Measurements from ENCODE around the gene APLF.
"Not testable (repeated sequence)": the region's sequence is repeated elsewhere in the genome, so short reads cannot be mapped to it uniquely, and the experiment has no call there.

APLF gene

GRCh38 chr2:68438455-68439303 lies 28.7 kb upstream of the APLF start:
- peak; percentile 75 for FAIRE-seq
- DNase-seq (ENCODE audit: insufficient read length, low spot score), result no peak

DNA sequence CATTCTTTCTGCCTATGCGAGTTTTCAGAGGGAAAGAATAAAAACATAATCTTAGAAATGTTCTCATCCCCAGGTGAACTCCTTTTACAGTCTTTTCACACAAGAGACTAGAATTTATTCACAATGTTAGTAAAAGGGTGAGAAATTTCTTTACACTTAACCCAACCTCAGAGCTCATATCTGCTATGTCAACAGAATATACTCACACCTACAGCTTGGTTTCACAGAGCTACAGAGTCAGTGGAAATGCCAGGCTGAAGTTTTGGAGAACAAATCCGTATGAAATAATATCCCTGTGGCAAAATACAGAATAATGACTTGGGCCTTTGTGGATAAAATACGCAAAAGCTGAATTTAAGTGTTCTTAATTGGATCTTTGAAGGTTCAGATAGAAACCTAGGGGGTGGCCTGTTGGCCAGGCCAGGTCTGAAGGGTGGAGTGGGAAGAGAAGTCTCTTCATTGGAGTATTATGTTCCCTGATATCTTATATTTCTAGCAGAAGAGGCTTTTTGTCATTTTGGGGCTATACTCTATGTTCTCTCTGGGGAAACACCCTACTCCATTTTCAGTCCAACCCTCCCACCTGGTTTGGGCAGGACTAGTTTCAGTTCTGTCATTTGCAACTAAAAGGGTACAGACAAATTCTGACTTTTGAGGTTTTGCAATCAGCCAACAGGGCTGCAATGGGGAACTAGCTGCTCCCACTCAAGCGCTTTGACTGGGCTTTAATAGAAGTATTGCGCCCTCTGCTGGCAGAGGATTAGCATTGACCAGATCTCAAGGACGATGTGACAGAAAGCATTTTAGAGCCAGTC lies 26.0 kb upstream of the APLF start:
- FAIRE-seq (peak; percentile 100), DNase-seq (ENCODE audit: insufficient read length, low spot score) (peak; percentile 60)

GRCh38 chr2:68441994-68442322 lies 25.4 kb upstream of the APLF start:
- DNase-seq (ENCODE audit: insufficient read length, low spot score), result no peak
- no peak for FAIRE-seq

GRCh38 chr2:68446425-68446824 lies 21.0 kb upstream of the APLF start:
- FAIRE-seq; DNase-seq (ENCODE audit: insufficient read length, low spot score): not testable (repeated sequence)

DNA sequence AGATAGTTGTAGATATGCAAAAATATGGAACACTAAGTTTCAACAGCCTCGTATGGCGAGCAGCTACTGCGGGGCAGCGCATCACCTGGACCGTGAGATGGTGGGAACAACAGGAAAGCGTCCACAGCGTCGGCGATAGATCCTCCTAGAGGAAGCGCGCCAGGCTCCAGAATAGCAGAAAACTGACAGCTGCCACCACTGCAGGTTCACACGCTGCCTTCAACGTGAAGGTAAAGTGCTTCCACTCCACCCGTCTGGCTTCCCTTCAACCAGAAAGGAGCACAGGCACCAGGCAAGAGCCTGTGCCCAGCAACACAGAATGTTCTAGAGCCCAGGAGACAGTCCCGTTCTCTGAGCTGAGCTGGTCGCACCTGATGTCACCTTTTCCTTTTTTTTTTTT lies 20.3 kb upstream of the APLF start:
- FAIRE-seq, result no peak
- DNase-seq (ENCODE audit: insufficient read length, low spot score), result no peak

DNA sequence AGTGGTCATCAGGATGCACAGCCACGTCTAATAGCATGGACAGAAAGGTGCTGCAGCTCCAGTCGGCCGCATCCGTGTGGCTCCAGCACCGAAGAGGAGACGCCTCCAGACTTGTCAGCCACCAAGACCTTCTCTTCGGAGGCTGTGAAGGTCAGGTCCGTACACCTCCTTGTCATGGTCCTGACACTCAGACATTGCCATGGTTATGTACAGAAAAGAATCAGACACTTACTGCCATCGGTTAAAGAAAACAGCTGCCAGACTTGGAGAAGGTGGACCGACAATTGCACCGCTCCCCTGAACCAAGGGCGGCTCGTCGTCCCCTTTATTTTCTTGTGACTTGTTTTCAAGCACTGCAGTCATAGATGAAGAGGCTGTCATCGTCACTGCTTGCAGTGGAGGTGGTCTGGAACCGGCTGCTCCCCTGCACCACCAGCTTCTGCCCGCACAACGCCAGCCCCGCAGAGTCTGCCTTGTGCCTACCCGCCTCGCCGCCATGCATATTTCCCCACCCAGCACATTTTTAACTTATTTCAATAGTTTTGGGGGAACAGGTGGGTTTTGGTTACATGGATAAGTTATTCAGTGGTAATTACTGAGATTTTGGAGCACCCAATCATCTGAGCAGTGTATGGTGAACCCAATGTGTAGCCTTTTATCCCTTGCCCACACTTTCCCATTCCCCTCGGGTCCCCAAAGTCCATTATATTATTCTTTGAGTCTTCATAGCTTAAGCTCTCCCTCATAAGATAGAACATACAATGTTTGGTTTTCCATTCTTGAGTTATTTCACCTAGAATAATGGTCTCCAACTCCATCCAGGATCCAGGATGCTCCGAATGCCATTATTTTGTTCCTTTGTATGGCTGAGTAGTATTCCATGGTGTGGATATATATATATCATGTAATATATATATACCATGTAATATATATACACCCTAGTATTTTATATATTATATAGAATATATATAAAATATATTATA lies 18.4 kb upstream of the APLF start:
- no peak for DNase-seq (ENCODE audit: insufficient read length, low spot score)

DNA sequence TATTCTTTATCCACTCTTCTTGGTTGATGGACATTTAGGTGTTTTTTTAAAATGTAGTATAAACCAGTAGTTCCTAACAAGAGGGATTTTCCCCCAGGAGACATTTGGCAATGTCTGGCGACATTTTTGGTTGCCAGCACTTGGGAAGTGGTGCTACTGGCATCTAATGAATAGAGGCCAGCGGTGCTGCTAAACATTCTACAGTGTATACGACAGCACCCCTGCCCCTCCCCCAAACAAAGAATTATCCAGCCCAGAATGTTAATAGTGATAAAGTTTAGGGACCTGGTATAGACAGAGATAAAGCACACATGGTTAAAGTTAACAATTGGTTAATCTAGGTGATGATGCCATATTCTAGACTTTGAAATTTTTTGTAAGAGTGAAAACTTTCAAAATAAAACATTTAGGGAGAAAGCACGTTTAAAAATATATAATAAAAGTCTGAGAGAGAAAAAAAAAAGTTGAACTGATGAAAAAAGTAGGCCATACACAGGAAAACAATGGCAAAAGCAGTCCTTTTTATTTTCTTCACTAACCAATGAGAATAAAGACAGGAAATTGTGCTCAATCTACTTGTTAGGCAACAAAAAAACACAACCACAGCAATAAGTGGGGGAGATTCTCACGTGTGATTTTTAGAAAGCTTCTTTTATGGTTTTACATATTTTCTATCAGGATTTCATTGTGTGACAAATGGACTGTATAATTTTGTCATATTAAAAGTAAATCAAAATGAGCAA lies 15.1 kb upstream of the APLF start:
- FAIRE-seq (no peak), DNase-seq (ENCODE audit: insufficient read length, low spot score) (no peak)

More for the DNA sequence above, 18.4 kb upstream of the APLF start:
- no peak for FAIRE-seq

DNA sequence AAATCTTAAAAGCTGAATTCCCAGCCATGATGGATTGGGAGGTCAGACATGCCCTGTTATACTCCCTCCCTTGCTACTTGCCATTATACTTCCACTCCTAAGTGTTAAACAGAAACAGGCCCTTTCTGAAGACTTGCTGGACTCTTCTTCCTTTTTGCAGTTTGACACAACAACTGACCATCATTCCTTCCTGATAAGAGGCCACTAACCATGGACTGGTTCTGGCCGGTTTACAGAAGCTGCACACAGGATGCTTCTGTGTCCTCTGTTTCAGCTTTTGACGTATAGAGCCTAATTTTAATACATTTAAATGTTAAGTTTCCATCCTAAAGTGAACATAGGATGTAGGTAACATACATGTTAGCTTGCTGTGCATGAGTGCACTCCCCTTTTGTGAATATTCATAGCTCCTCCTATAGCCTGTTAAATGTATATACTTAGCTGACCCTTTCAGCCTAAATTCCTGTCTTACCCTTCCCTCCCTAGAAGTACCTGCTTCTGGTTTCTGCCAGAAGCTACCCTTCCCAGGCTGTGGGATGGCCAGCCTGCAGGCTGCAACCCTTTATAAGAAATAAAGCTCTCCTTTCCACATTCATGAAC lies 13.5 kb upstream of the APLF start:
- FAIRE-seq, result no peak

GRCh38 chr2:68454719-68455118 lies 12.7 kb upstream of the APLF start:
- no peak for DNase-seq (ENCODE audit: insufficient read length, low spot score)
- no peak for FAIRE-seq

More for the DNA sequence above, 13.5 kb upstream of the APLF start:
- no peak for DNase-seq (ENCODE audit: insufficient read length, low spot score)

GRCh38 chr2:68456198-68456597 lies 11.2 kb upstream of the APLF start:
- no peak for DNase-seq (ENCODE audit: insufficient read length, low spot score)
- FAIRE-seq, result no peak

DNA sequence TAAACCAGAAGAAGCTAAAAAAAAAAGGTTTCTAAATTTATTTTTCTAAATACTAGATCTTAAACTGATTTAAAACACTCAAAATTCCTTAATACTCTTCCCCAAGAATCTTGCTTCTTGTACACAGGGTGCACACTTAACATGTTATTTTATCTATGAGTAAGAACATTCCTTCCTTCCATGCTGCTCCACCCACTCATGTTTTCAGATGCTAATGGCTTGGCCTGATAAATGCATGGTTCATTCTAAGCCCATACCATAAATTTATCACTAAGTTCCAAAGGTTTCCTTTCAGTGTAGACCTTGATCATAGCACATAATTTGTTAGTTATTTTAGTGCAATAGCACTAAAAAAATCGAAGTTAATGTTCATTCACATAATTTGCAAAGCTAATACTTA lies 8.4 kb upstream of the APLF start:
- FAIRE-seq (no peak), DNase-seq (ENCODE audit: insufficient read length, low spot score) (no peak)

GRCh38 chr2:68463287-68463877 lies 4.0 kb upstream of the APLF start:
- no peak for DNase-seq (ENCODE audit: insufficient read length, low spot score)
- peak; percentile 81 for FAIRE-seq

GRCh38 chr2:68464651-68465050 lies 2.7 kb upstream of the APLF start:
- DNase-seq (ENCODE audit: insufficient read length, low spot score), result no peak
- no peak for FAIRE-seq

- FAIRE-seq (peak; percentile 4), DNase-seq (ENCODE audit: insufficient read length, low spot score) (no peak)
Observed at GRCh38 chr2:68465081-68465916, 2.1 kb upstream of the APLF start.

DNA sequence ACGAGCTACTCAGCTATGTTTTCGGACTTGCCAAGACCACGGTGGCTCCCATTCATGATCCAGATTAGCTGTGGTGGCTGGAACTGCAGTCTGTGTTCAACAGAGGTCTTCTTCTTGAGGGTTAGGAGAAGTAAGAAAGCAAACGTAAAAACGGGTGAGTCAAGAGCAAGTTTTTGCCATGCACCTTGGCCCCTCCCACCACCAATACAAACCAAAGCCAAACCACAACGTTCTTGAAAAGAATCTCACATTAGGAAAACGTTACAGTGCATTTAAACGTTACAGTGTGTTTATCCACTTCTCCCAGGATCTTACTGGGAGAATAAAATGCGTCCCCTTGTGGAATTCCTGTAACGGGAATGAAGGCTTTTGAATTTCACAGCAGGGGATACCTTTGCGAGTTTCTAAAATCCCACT lies 1.0 kb upstream of the APLF start:
- no peak for DNase-seq (ENCODE audit: insufficient read length, low spot score)
- peak; percentile 44 for FAIRE-seq

DNA sequence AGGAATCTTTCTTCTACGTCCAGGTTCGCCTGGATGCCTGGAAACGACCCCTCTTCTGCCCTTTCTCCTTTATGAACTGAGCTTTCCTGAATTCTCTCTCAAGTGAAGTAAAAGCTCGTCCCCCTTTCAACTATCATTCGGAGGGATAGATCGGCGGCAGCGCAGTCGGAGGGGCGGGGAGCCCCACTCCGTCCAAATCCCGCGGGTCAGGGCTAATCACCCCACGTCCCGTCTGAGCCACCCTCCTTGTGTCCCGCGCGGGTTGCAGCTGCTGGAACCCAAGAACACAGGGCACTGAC lies 658 bp upstream of the APLF start:
- FAIRE-seq (no peak), DNase-seq (ENCODE audit: insufficient read length, low spot score) (no peak)

- DNase-seq (ENCODE audit: insufficient read length, low spot score), result no peak
- FAIRE-seq, result no peak
Observed at GRCh38 chr2:68468801-68469200, 1.4 kb downstream of the APLF start.

- no peak for FAIRE-seq
- no peak for DNase-seq (ENCODE audit: insufficient read length, low spot score)
Observed at GRCh38 chr2:68469935-68470334, 2.5 kb downstream of the APLF start.

GRCh38 chr2:68471385-68471784 lies 4.0 kb downstream of the APLF start:
- DNase-seq (ENCODE audit: insufficient read length, low spot score) (no peak), FAIRE-seq (no peak)

Measured in GM19239 (cell line).